ENCODE results near the gene MACROD1. TPM values are rescaled to one million over a fixed set of nuclear protein-coding genes. Genes with fewer than 3 reads are reported as not detected.

Gene MACROD1
- total and polyA plus RNA-seq, 2 of the 13 experiments (the other 11 are each of a cell fraction or from before 2014, with no cell fraction given), result 23.1 to 34.5 TPM

DNA sequence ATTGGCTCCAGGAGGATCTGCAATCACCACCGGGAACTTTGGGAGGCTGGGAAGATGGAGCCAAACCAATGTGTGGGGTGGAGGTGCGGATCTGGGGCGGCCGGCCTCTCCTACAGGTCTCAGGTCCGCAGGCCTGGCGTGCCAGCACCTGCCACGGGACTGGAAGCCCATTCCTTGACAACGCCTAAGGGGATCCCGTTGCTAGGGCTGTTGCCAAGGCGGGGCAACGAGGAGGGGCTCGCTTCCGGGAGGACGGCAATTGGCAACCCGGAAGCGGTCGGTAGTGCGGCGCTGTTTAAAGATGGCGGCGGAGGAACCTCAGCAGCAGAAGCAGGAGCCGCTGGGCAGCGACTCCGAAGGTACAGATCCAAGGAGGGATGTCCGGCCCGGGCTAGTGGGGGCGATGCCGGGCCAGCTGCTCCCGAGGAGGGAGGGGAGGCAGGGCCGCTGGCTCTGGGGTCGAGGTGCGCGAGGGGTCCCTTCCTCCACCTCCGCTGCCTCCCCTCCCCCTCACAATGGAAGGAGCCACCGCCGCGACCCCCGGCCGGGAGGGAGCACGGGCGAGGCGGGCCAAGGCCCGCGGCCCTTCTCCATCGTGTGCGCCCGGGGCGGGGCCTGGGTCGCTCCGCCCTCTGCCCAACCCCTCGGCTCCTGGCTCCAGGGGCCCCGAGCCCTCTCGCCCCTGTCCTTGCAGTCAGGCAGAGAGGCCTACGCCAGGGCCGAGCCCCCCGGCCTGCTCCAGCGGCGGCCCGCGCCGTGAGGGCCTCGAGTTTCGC, 179.6 kb downstream of the MACROD1 start, which contains the start of gene OTUB1 (continued):
- TF ChIP-seq AHDC1 (CRISPR knock-in tag; IDR thresholded peaks at IDR 0.05; ENCODE audit: borderline replicate concordance), result 0 out of 2 replicates have a peak, but pooled peaks have one; percentile 21
- 0 out of 2 replicates have a peak, but pooled peaks have one; percentile 30 for TF ChIP-seq CREM (IDR thresholded peaks at IDR 0.05)
- no peak for TF ChIP-seq CREM (CRISPR knock-in tag; IDR thresholded peaks at IDR 0.05)
- TF ChIP-seq BHLHE40 (IDR thresholded peaks at IDR 0.05; ENCODE audit: low read length), result peak; percentile 71
- TF ChIP-seq FOXC1 (CRISPR knock-in tag; IDR thresholded peaks at IDR 0.05; ENCODE audit: borderline replicate concordance), result peak; percentile 54; the same call in 1 of the 2 replicates
- no peak; the same call in 1 of the 2 replicates for TF ChIP-seq ZNF839 (CRISPR knock-in tag; IDR thresholded peaks at IDR 0.05; ENCODE audit: borderline replicate concordance)
- no peak for TF ChIP-seq ZBTB4 (CRISPR knock-in tag; IDR thresholded peaks at IDR 0.05; ENCODE audit: borderline replicate concordance)
- no peak for TF ChIP-seq MZF1 (CRISPR knock-in tag; IDR thresholded peaks at IDR 0.05; ENCODE audit: borderline replicate concordance)
- 0 out of 2 replicates have a peak, but pooled peaks have one; percentile 48 for TF ChIP-seq ZNF256 (CRISPR knock-in tag; conservative IDR thresholded peaks at IDR 0.05)
- no peak for TF ChIP-seq RNF2 (conservative IDR thresholded peaks at IDR 0.05; ENCODE audit: low read depth)
- TF ChIP-seq ISX (CRISPR knock-in tag; conservative IDR thresholded peaks at IDR 0.05), result peak; percentile 53; the same call in 1 of the 2 replicates
- TF ChIP-seq, protein P1, sequence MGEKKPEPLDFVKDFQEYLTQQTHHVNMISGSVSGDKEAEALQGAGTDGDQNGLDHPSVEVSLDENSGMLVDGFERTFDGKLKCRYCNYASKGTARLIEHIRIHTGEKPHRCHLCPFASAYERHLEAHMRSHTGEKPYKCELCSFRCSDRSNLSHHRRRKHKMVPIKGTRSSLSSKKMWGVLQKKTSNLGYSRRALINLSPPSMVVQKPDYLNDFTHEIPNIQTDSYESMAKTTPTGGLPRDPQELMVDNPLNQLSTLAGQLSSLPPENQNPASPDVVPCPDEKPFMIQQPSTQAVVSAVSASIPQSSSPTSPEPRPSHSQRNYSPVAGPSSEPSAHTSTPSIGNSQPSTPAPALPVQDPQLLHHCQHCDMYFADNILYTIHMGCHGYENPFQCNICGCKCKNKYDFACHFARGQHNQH (CRISPR knock-in tag; IDR thresholded peaks at IDR 0.05), result peak; percentile 91
- TF ChIP-seq, protein P2, sequence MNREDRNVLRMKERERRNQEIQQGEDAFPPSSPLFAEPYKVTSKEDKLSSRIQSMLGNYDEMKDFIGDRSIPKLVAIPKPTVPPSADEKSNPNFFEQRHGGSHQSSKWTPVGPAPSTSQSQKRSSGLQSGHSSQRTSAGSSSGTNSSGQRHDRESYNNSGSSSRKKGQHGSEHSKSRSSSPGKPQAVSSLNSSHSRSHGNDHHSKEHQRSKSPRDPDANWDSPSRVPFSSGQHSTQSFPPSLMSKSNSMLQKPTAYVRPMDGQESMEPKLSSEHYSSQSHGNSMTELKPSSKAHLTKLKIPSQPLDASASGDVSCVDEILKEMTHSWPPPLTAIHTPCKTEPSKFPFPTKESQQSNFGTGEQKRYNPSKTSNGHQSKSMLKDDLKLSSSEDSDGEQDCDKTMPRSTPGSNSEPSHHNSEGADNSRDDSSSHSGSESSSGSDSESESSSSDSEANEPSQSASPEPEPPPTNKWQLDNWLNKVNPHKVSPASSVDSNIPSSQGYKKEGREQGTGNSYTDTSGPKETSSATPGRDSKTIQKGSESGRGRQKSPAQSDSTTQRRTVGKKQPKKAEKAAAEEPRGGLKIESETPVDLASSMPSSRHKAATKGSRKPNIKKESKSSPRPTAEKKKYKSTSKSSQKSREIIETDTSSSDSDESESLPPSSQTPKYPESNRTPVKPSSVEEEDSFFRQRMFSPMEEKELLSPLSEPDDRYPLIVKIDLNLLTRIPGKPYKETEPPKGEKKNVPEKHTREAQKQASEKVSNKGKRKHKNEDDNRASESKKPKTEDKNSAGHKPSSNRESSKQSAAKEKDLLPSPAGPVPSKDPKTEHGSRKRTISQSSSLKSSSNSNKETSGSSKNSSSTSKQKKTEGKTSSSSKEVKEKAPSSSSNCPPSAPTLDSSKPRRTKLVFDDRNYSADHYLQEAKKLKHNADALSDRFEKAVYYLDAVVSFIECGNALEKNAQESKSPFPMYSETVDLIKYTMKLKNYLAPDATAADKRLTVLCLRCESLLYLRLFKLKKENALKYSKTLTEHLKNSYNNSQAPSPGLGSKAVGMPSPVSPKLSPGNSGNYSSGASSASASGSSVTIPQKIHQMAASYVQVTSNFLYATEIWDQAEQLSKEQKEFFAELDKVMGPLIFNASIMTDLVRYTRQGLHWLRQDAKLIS (CRISPR knock-in tag; IDR thresholded peaks at IDR 0.05), result no peak

Measured in HepG2 (cell line).